MCF 10A (cell line): ENCODE data around the gene LRRC56. TPM values are rescaled to one million over a fixed set of nuclear protein-coding genes. Genes with fewer than 3 reads are reported as not detected.

Source experiments
- BruUV-seq: library from RNA; stranded (reverse); fragments of 400-500 nt; replicated peaks from 2 replicates; lab custom pipeline; 2021; lab: Mats Ljungman, UMichigan
- CTCF ChIA-PET: fragments of 300-600 bp; sonication (Branson Sonifier 250); formaldehyde crosslinking; extraction: SDS; loops from one replicate; lab custom pipeline; 2021; ENCODE audit warnings: antibody characterized with exemption, inconsistent platforms; lab: Yijun Ruan, JAX
- POLR2A ChIA-PET: fragments of 300-600, 350-650 bp; sonication (Branson Sonifier 250); formaldehyde crosslinking; extraction: SDS; loops from one replicate; lab custom pipeline; 2020; ENCODE audit warnings: antibody characterized with exemption, inconsistent platforms; lab: Yijun Ruan, JAX
- DNase-seq: peaks from one replicate; pipeline ENCODE4 v3.0.0-alpha.2; 2018; ENCODE audit not compliant: unreplicated experiment
- H3K27ac Mint-ChIP-seq: one replicate; pipeline ENCODE4 v1.8.0; 2022; ENCODE audit warnings: mild to moderate bottlenecking, low read depth, mixed read lengths; ENCODE audit not compliant: unreplicated experiment
- H3K27me3 Mint-ChIP-seq: one replicate; pipeline ENCODE4 v1.8.0; 2022; ENCODE audit warnings: mixed read lengths; ENCODE audit not compliant: insufficient read depth, unreplicated experiment
- H3K36me3 Mint-ChIP-seq: one replicate; pipeline ENCODE4 v1.8.0; 2022; ENCODE audit warnings: mild to moderate bottlenecking, moderate library complexity, mixed read lengths; ENCODE audit not compliant: insufficient read depth, unreplicated experiment
- H3K4me1 Mint-ChIP-seq: one replicate; pipeline ENCODE4 v1.8.0; 2022; ENCODE audit warnings: mixed read lengths; ENCODE audit not compliant: insufficient read depth, unreplicated experiment
- H3K4me3 Mint-ChIP-seq: one replicate; pipeline ENCODE4 v1.8.0; 2022; ENCODE audit warnings: mild to moderate bottlenecking, moderate library complexity, mixed read lengths; ENCODE audit not compliant: unreplicated experiment
- H3K9me3 Mint-ChIP-seq: one replicate; pipeline ENCODE4 v1.8.0; 2022; ENCODE audit warnings: mixed read lengths; ENCODE audit not compliant: unreplicated experiment
- CTCF ChIP-seq: fragments of 200-600 bp; IDR thresholded peaks from one replicate; pipeline ENCODE4 v1.8.0; 2022; ENCODE audit warnings: antibody characterized with exemption, mild to moderate bottlenecking; ENCODE audit not compliant: unreplicated experiment
- intact Hi-C: fragments of 100-400 bp; cut with micrococcal nuclease; formaldehyde crosslinking; loops from 2 replicates; pipeline ENCODE4 v1.14.1; 2022
- total RNA-seq: library from RNA; stranded (reverse); gene quantifications from 2 replicates; pipeline ENCODE4 v1.2.3, GENCODE V29; 2022

The LRRC56 gene
- total RNA-seq, 1 experiment from 2014 or later: 0.75 TPM

GRCh38 chr11:554428-555226 is 17.3 kb downstream of the LRRC56 start:
- POLR2A ChIA-PET: interaction anchor here (0.6 to 1.8 kb wide), 8 partner anchors 9 to 152 kb away, joined by 3 to 9 read pairs (median 4); partner anchors contain the start of gene PHRF1
- DNase-seq: peak; percentile 64
- intact Hi-C loops: no loop called here
- Mint-ChIP-seq H3K27me3 (no peaks in the 10 kb centered on the region), H3K36me3 (no peaks in the 10 kb centered on the region), H3K9me3 (no peaks in the 10 kb centered on the region), H3K4me3 (peak overlapping the region; percentile 36), H3K27ac (no peak overlapping the region), H3K4me1 (peaks cover 4% of the 10 kb centered on the region)
- BruUV-seq: no TSS peak
- CTCF ChIA-PET: interaction anchor here (0.7 to 1.2 kb wide), 4 partner anchors 9 to 60 kb away, joined by 3 to 4 read pairs (median 4); no protein-coding TSS in a partner anchor
- peak; percentile 59 for TF ChIP-seq CTCF

GRCh38 chr11:555227-555779 is 18.0 kb downstream of the LRRC56 start:
- DNase-seq: no peak
- Mint-ChIP-seq H3K27ac (no peak overlapping the region), H3K27me3 (no peaks in the 10 kb centered on the region), H3K9me3 (no peaks in the 10 kb centered on the region), H3K4me3 (peak overlapping the region; percentile 36), H3K4me1 (peaks cover 9% of the 10 kb centered on the region), H3K36me3 (no peaks in the 10 kb centered on the region)
- TF ChIP-seq CTCF: no peak
- intact Hi-C loops: no loop called here
- POLR2A ChIA-PET: interaction anchor here (0.6 to 1.8 kb wide), 6 partner anchors 9 to 98 kb away, joined by 3 to 9 read pairs (median 3); partner anchors contain the start of gene PHRF1
- BruUV-seq: no TSS peak
- CTCF ChIA-PET: interaction anchor here (0.7 to 1.2 kb wide), 3 partner anchors 10 to 59 kb away, joined by 3 to 4 read pairs (median 3); no protein-coding TSS in a partner anchor

- Mint-ChIP-seq H3K4me3 (no peak overlapping the region), H3K27ac (no peak overlapping the region), H3K36me3 (no peaks in the 10 kb centered on the region), H3K27me3 (no peaks in the 10 kb centered on the region), H3K9me3 (no peaks in the 10 kb centered on the region), H3K4me1 (peaks cover 9% of the 10 kb centered on the region)
- POLR2A ChIA-PET: interaction anchor here (0.6 to 1.8 kb wide), 4 partner anchors 10 to 20 kb away, joined by 3 to 9 read pairs (median 4); partner anchors contain the start of gene PHRF1
- TF ChIP-seq CTCF: no peak
- intact Hi-C loops: no loop called here
- no TSS peak for BruUV-seq
- CTCF ChIA-PET: interaction anchor here (0.6 to 0.7 kb wide), 2 partner anchors 22 to 60 kb away, joined by 3 to 4 read pairs; partner anchors contain the start of gene IRF7
- no peak for DNase-seq
Measured at GRCh38 chr11:555780-556661, 18.7 kb downstream of the LRRC56 start.
